NCI-H2171 treated with DMSO at 0.1 percent for 48 hours (cell line): ENCODE results near the gene POT1.

Source experiments
- DNase-seq: peaks from one replicate; lab custom pipeline; 2025; lab: John Stamatoyannopoulos, UW

POT1 gene

DNA sequence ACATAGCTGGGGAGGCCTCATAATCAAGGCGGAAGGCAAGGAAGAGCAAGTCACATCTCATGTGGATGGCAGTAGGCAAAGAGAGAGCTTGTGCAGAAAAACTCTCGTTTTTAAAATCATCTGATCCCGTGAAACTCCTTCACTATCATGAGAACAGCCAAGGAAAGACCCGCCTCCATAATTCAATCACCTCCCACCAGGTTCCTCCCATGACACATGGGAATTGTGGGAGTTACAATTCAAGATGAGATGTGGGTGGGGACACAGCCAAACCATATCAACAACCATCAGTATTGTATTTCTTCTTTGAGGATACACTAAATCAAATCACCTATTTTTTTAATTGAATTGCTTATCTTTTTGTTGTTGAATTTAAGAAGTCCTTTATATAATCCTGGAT lies 16.7 kb downstream of the POT1 start:
- no peak for DNase-seq

DNA sequence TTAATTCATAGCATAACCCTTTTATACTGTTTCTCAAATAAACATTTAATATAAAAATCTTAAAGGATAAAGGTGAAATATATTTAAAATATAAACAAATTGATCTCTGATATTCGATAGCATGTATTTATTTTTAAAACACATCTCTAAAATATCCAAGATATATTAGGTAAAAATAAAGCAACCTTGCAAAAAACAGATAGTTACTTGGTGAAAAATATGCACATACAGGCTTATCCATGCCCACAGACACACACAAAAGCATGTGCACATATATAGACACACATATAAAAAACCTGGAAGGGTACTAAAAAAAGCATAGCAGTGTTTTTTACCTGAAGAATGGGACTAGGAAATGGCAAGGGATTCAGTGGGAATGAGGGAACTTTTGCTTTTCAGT lies 19.8 kb downstream of the POT1 start:
- DNase-seq, result no peak

DNA sequence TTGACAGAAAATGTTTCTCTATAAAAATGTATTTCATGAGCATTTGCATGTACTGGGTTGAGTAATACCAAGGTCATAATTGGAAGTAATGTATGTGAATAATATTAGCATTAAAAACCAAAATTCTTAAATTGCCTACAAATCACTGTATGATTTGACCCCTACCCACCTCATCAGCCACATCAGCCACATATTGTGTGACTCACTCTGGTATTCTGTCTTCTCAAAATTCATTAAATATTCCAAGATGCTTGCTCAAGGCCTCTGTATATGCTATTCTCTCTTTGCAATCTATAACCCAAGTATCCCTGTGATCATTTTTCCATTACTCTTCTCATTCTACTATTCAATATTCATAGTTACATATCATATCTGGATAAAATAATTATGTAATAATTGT lies 21.4 kb downstream of the POT1 start:
- no peak for DNase-seq

DNA sequence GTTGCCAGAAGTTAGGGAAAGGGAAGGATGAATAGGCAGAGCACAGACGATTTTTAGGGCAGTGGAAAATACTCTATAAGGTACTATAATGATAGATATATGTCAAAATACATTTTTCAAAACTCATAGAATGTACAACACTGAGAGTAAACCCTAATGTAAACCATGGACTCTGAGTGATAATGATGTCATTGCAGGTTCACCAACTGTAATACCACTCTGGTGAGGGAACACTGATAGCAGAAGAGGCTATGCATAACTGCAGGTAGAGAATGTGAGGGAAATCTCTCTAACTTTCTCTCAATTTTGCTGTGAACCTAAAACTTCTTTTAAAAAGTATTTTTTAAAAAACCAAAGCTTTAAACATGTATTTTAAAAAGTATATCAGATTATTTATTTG lies 22.1 kb downstream of the POT1 start:
- no peak for DNase-seq

DNA sequence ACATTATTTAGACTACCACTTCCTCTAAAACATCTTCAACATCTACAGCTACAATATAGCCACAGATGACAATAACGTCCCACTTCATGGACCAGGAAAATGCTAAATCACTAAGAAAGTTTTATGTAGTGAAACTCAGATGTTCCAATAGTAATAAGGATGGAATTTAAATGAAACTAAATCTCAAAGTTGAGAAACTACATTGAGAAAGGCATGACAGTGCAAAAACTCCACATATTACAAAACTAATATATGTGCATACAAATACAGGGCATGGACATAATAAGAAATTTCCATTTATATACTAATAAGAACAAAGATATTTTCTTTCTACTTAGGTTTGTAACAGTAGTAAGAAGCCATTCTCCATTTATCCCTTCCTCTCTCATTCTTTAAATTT lies 31.1 kb downstream of the POT1 start:
- DNase-seq, result no peak

DNA sequence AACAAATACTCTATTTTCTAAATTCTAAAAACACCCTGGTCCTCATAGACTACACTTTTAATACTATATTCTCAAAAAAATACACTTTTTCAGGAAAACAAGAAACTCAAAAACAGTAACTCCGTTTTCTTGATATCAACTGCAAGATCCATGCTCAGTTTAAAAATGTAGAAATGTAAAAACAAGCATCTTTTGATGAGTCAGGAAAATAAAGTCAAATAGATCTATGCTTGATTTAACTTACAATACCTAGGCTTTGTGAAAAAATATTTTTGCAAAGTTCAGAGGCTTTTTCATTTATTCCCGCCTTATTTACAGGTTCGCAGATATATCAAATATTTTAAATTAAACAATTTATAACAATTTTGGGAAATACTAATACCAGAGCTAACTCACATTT lies 33.6 kb downstream of the POT1 start:
- DNase-seq, result no peak

DNA sequence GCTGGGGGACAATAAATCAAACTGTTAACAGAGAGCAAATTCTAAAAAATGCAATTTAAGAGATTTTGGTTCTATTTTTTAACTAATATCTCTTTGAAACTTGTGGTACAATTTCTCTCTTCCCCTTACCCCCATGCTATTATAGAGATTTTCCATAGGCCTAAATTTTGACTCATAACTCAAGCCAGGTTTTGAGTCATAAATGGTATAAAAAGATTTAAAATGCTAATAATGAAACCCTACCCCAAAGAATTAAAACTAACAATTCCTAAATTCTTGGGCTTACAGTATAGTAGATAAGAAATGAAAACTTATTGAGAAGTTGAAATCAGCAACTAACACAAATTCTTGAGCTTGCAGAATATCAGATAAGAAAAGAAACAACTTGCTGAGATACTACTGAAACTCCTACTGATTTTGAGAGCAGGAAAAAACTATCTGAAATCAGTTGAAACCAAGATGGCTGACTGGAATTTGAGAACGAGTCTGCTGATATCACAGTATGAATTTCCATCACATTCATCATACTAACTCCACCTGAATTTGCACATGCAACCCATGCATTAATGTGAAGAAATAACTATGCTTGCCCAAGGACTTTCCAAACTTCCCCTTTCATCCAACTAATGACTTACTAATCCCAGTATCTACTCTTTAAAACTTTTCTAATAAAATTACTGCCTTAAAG lies 36.3 kb downstream of the POT1 start:
- DNase-seq, result no peak

DNA sequence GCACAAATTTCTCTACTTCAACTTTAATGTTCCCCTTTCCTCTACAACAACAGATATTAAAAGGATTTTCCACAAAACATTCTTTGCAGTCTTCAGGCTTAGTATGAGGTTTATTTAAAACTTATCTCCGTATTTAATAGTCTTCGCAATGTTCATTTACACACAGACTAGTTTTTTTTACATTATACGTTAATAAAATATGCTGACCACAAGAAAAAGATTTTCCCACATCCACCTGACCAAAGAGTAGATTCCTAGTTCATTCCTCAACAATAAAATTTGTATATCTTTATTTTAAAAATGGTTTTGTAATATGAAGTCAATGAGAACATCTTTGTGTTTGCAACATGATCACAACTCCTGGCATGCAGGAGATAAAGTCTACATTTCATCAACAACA lies 42.4 kb downstream of the POT1 start:
- DNase-seq, result no peak

DNA sequence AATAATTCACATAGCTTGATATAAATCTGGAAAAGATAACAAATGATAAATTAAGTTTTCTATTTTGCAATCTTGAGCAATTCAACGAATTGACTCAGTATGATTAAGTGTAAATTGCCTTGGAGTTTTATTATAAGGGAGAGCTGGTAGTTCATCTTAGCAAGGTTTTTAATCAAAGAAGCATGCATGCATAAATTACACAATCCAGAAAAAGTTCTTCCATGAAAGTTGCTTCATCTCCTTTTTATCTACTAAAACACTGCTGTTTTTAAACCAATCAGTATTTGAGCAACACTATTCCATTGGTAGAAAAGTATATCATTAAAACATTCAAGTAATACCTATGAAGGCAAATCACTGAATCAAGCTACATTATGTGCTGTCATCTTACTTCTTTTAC lies 47.6 kb downstream of the POT1 start:
- no peak for DNase-seq

DNA sequence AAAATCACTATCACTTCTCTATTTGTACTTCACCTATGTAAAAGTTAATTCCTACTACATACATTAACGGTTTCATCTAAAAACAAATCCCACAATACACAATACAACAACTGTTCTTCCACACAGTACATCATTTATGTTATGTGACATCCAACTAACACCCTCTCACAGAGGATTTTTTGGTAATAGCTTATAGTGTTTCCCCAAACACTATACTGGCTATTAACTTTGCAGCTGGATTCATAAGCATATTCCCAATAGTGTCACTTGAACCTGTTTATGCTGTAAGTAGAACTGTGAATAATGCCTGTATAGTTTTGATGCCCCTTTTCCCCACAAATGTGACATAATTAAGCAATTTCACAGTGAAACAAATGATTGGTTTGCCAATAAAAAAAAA lies 49.9 kb downstream of the POT1 start:
- DNase-seq, result no peak

DNA sequence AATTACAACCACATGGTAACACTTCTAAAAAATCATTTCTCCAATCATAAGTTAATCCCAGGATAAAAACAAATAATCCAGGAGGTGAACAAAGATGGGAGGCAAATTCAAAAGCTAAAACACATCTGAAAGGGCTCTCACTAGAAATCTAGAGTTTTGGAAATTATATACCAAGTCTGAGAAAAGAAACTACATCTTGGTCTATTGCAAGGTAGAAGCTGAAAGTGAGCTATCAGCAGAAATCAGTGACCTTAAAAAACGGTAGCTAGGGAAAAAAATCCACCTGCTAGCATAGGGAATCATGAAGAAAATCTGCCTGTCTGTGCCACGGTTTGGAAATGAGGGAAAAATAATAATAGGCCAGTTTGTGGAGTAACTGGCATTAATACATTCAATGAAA lies 50.5 kb downstream of the POT1 start:
- DNase-seq, result no peak

DNA sequence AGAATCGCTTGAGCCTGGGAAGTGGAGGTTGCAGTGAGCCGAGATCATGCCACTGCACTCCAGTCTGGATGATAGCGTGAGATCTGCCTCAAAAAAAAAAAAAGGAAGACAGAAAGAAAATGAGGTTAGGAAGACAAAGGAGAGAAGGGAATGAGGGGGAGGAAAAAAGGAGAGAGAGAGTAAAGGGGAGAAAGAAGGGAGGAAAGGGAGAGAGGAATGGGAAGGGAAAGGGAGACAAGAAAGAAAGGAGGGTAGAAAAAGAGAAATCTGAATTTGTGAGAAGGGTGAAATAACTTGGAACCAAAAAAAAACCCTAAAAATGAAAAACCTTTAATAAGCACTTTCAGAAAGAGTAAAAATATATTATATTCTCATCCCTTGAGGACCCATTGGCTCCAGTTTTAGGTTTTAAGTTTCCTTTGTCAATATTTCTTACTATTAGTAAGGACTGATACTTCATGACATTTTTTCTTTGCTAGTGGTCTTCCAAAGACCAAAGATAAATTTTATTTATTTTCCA lies 54.9 kb downstream of the POT1 start:
- DNase-seq, result no peak

DNA sequence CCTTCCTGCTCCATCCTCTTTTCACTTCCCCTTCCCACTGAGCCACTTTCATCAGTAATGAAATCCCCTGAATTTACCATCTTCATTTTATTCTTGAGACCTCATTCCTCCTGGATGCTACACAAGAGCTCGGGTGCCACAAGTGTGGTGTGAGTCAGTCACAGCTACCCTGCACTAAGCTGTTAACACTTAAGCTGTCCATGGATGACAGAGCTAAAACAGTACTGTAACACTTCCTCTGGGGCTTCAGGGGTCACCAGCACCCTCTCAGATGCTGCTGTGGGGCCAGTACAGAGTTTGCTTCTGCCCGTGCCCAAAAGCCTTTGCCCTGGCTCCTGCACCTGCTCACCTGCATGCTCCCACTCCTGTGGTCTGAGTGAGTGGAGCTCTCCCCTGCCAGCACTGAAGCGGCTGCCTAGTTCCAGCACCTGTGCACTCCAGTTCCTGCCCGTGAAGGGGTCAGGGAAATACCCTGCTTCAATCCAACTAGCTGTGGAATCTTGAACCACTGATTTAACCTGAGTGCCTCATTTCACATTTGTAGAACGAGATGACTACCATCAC lies 71.9 kb downstream of the POT1 start:
- no peak for DNase-seq

DNA sequence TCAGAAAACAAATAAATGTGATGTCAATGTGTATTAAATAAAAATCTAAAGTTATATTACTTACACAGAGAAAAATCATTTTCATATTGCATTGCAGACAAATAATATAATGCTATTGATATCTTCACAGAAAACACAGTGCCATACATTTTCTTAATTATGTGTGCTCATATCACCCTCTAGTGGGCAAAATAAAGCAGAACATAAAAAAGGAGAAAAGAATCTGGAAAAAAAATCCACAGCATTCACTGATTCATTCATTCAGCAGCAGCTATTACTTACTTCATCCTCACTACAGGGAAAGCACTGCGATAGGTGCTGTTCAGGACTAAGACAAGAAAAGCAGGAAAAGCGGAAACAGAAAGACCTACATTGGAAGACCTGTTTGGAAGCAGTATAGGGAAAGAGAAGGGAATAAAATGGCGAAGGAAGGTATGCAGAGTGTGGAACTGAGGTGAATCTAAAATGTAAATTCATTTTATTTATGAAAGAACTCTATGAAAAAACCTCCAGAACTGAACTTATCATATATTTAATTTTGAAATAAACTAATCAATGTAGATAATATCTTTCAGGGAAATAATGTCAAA lies 73.2 kb downstream of the POT1 start:
- DNase-seq, result peak; percentile 45

DNA sequence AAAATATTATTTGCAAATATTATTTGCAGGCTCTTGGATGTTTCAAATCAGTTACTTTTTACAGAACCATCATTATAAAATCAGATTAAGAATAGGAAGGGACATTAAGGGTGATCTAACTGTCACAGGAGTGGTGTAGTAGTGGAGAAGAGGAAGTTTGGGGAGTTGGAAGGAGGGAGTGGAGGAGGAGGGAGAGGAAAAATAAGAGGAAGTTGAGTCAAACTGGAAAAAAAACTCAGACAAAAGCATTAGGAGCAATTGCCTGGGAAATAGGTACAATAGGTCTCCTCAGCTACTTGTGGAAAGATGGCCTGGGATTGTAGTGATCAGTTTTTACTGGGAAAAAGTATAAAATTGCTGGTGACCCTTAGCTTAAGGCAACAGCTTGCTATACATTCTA lies 86.3 kb downstream of the POT1 start:
- DNase-seq, result no peak

DNA sequence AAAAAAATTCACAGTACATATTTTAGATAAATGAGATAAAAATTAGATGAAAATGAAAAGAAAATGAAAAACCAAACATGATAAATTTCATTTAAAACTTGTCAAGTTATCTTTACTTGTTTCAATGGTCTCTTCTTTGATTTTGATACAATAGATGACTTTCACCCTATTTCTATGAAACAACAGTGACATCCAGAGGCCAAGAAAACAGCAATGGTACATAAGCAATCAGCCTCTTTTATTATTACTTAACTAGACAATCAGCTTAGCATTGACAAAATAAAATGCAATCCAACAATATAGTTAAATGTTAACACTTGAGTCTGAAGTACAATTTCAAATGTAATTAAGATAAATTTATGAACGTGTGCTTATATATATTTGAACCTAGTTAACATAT lies 89.2 kb downstream of the POT1 start:
- DNase-seq, result peak; percentile 24

DNA sequence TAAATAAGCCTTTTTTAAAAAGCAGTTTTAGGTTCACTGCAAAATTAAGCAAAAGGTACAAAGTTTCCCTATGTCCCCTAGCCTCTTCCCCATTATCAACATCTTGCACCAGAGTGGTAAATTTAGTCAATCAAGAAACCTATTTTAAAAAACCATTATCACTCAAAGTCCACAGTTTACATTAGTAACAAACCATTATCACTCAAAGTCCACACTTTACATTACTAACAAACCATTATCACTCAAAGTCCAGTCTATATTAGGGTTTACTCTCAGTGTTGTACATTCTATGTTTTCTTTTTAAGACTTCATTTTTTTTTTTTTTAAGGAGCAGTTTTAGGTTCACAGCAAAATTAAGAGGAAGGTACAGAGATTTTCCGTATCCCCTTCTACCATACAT lies 89.9 kb downstream of the POT1 start:
- DNase-seq, result no peak

DNA sequence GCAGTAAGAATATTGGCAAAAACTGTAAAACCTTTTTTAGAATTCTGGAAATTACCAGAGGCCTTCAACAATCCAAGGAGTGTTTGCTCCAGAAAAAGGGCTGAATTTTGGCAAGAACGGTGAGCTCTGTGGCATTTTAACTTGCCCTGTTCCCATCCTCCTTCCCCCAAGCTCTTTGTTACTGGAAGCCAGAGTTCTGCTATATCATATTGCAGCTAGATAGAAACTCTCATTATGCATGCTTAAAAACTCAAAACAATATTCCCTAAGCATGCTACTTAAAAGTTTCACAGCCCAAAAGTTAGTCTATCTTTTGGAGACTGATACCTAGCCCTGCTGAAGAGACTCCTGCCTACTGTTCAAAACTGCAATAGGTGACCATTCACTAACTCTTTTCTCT lies 93.5 kb downstream of the POT1 start:
- DNase-seq, result no peak

DNA sequence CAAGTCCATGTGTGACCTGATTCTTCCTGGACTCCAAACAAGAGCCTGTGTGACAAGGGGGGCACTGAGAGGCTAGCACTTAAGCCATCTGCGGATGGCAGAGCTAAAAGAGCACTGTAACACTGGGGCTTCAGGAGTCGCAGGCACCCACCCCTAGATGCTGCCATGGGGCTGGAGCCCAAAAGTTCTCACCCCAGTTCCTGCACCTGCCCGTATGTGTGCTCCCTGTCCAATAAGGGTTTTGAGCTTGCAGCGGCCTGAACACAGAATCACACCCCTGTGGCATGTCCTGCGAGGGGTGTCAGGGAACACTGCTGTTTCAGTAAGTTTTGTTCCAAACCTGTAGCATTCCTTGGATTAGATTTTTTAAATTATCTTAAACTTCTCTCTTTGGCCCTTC lies 110.8 kb downstream of the POT1 start:
- no peak for DNase-seq

DNA sequence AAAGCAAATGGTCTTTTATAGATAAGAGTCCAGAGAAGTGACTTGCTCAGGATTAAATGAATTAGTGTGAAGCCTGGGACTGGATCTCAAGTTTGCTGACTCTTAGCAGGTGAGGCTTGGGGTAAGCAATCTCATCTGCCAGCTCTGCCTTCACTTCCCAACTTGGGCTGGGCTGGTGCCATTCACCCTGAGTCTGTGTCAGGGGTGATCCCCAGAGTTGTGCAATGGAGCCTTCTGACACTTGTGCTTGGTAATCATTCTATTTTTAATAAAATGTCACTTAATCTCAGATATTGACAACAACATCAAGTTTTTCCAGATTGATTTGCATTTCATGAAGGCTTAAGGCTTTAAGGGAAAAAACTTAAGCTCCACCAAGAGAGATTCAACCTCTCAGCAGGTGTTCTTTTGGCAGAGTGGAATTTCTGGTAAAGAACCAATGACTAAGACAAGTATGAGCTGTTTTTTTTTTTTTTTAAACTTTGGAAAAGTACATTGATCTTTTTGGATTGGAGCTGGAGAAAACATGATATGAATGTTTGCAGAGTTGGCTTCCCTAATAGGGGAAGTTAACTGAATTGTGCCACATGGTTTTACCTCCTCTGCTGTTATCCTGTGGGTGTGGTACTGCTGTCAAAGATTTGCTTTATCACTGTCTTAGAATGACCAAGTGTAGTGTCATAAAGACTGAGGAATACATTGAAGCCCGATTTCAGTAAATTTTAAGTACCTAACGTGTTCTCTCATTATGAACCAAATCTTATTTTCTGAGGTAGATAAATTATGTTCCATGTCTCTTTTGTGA lies 115.4 kb downstream of the POT1 start:
- DNase-seq, result no peak

DNA sequence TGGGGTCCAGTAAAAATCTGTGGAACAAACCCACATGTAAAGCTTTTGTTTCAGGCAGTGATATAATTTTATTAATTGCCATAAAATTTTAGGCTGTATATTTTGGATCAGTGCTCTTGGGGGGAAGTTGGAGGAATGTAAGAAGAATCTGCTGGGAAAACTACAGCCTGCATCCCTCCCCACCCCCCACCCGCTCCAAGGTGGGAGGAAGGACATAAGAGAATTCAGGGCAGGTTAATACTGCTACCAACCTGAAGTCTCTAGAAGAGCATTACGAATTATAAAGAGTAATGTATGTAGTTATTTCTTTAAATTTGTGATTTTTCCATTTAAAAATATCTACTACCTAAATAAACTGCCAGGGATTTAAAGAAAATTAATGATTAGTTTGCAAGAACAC lies 116.9 kb downstream of the POT1 start:
- no peak for DNase-seq

DNA sequence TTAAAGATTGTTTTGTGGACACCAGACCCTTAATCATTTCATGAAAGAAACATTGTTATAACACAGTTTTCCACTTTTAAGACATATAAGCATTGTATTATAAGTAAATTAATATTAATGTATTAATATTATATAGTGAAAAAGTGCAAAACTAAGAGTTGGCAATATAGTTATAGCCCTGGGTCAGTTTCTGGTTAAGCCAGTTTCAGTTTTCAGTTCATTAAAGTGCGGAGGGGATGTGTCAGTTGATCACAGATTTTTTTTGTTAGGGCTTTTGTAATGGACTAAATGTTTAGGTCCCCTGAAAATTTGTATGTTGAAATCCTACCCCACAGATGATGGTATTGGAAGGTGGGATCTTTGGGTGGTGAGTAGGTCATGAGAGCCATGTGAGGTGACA lies 118.3 kb downstream of the POT1 start:
- no peak for DNase-seq

DNA sequence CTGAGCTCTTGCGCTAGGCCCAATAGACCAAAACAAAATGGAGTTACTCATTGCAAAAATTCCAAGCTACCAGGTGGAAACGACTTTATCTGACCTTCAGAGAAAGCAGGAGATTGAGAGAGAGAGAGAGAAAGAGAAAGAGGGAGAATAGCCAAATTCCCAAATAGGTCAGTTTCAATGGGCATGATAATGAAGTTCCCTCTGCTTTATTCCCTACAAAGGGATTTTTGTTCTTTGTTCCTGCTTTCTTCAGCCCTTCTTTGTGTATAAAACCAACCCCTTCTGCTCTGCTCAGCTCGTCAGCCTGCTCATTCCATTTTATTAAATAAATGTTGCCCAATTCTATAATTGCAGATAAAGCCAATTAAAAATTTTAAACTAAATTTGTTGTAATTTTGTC lies 119.0 kb downstream of the POT1 start:
- no peak for DNase-seq
